ENCODE results near the gene SS18. TPM values are rescaled to one million over a fixed set of nuclear protein-coding genes. Genes with fewer than 3 reads are reported as not detected.

Gene SS18
- total RNA-seq, 2 donors from 2014 or later: 51.8 to 65.5 TPM

DNA sequence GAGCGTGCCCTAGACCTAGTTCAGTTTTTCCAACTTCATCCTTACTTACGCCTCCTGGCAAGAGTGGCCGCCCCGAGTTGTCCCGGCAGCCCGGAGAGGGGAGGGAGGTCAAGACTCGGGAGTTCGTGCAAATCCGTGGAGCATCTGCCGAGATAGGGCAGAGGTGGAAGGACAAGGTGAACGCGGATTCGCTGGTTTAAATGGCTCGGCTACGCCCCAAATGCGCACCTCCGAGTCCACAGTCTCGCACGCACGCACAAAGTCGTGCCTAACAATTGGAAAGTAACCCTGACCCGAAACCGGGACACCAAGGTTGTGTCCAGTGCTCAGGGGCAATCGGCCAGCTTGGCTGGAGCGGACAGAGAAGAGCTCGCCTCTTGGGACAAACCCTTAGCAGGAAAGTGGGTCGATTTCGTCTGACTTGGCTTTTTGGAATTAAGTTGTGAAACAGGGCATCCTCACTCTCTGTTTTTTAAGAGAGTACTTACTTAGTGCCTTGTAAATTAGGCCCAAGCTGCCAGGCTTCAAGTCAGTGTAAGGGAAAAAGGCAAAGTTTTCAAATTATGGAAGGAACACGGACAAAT, 726 bp upstream of the SS18 start:
- DNase-seq (no peak), ATAC-seq (peak; percentile 51)
- Mint-ChIP-seq H3K4me1 (peaks cover 18% of the 10 kb centered on the region), H3K27ac (peak overlapping the region; percentile 97), H3K4me3 (peak overlapping the region; percentile 92), H3K36me3 (ENCODE audit: low read depth) (no peaks in the 10 kb centered on the region), H3K27me3 (no peaks in the 10 kb centered on the region)
- no peaks in the 10 kb centered on the region for H3K9me3 ChIP-seq (ENCODE audit: control insufficient read depth, low read length, poor library complexity, severe bottlenecking)

DNA sequence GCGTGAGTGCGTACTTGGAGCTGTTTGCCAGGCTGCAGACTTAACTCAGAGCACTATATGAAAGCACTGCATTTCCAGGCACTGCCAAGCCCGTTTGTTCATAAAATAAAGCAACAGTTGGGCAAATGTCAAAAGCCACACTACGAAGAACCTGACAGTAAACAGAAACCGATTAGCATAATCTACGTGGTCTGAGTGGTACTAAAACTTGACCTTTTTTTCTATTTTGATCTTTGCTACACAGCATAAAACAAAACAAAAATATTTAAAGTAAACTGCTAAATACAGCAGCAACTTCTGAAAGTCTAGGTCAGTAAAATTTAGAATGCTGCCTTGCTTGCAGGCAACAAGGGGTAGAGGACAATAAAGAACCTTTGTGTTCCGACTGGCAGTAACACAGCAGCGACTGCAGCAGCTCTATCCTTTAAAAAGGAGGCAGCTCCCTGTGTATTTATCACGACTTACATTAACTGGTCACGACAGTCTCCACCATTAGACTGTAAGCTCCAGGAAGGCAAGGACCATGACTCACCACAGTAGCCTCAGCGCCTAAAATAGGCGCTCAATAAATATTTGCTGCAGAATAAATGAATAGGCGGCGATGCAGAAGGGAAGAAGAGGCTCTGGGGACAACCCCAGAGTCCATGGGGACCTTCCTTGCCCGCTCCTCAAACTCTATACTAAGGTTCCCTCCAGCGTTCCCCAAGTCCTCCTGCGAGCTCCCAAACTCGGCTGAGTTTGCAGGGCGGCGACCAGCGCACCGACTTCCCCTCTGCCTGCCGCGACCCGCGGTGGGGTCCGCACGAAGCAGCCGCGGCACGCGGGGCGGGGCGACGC, 902 bp downstream of the SS18 start:
- H3K4me3 Mint-ChIP-seq: peak overlapping the region; percentile 92
- no peak for DNase-seq

DNA sequence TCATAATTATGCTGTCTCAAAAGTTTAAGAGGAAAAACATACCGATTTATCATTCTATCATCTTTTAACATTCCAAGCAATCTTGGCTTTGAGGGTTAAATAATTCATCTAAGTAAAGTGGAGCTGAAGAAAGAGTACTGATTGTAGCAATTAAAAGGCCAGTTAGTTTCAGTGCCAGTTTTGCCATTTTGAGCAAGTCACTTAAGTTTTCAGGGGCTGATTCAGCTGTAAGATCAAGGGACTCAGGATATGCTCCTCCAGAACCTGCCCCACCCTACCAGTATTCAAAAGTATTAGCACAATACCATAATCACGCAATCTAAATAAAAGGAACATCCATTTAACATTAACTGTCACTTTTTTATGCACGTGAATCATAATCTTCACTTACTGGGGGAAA, 1.9 kb downstream of the SS18 start:
- H3K27me3 Mint-ChIP-seq: no peaks in the 10 kb centered on the region
- H3K4me1 Mint-ChIP-seq: peaks cover 24% of the 10 kb centered on the region
- no peaks in the 10 kb centered on the region for H3K9me3 ChIP-seq (ENCODE audit: control insufficient read depth, low read length, poor library complexity, severe bottlenecking)
- DNase-seq (no peak), ATAC-seq (no peak)
- H3K27ac Mint-ChIP-seq: peak overlapping the region; percentile 97
- no peaks in the 10 kb centered on the region for H3K36me3 Mint-ChIP-seq (ENCODE audit: low read depth)
- H3K4me3 Mint-ChIP-seq: peak overlapping the region; percentile 92

More for the DNA sequence above, 902 bp downstream of the SS18 start:
- ATAC-seq: no peak
- H3K4me1 Mint-ChIP-seq: peaks cover 18% of the 10 kb centered on the region
- H3K27me3 Mint-ChIP-seq: no peaks in the 10 kb centered on the region
- H3K27ac Mint-ChIP-seq: peak overlapping the region; percentile 97
- H3K9me3 ChIP-seq (ENCODE audit: control insufficient read depth, low read length, poor library complexity, severe bottlenecking): no peaks in the 10 kb centered on the region
- no peaks in the 10 kb centered on the region for H3K36me3 Mint-ChIP-seq (ENCODE audit: low read depth)

GRCh38 chr18:26086959-26087358, 3.5 kb downstream of the SS18 start:
- H3K4me3 Mint-ChIP-seq: no peak overlapping the region
- no peak overlapping the region for H3K27ac Mint-ChIP-seq
- no peak for ATAC-seq

DNA sequence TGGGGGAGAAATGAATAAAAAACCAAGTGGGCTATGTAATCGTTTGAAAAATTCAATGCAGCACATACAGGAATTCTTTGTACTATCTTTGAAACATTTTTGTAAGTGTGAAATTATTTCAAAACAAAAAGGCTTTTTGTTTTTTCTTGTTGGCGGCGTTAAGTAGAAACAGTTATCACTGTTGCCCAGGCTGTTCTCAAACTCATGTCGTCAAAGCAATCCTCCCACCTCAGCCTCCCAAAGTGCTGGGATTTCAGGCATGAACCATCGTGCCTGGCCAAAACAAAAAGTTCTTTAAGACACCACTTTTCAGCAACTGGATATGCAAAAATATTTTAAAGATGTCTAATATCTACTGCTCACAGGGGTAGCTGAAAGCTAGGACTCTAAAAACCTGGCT, 5.4 kb downstream of the SS18 start:
- Mint-ChIP-seq H3K27ac (no peak overlapping the region), H3K36me3 (ENCODE audit: low read depth) (peaks cover 2% of the 10 kb centered on the region), H3K4me1 (peaks cover 23% of the 10 kb centered on the region), H3K4me3 (no peak overlapping the region), H3K27me3 (no peaks in the 10 kb centered on the region)
- DNase-seq: no peak
- ATAC-seq: no peak
- H3K9me3 ChIP-seq (ENCODE audit: control insufficient read depth, low read length, poor library complexity, severe bottlenecking): no peaks in the 10 kb centered on the region

More at GRCh38 chr18:26086959-26087358, 3.5 kb downstream of the SS18 start:
- H3K4me1 Mint-ChIP-seq: peaks cover 24% of the 10 kb centered on the region
- no peaks in the 10 kb centered on the region for H3K9me3 ChIP-seq (ENCODE audit: control insufficient read depth, low read length, poor library complexity, severe bottlenecking)
- no peak for DNase-seq
- H3K27me3 Mint-ChIP-seq: no peaks in the 10 kb centered on the region
- no peaks in the 10 kb centered on the region for H3K36me3 Mint-ChIP-seq (ENCODE audit: low read depth)

DNA sequence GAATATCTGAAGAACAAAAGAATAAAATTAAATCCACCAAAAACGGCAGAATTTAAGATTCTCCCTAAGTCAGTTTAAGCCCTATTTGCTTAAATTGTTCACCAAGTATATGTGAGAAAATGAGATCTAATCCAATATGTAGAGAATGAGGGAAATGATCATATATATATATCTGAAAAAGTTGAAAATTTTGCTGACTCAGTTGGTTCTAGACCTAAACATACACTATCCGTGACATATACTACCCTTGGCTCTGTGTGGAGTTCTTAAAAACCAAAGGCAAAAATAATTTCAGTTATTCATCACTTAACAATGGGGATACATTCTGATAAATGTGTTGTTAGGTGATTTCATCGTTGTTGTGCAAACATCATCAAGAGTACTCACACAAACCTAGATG, 7.3 kb downstream of the SS18 start:
- no peaks in the 10 kb centered on the region for H3K27me3 Mint-ChIP-seq
- no peak overlapping the region for H3K27ac Mint-ChIP-seq
- H3K4me1 Mint-ChIP-seq: peaks cover 15% of the 10 kb centered on the region
- peaks cover 2% of the 10 kb centered on the region for H3K36me3 Mint-ChIP-seq (ENCODE audit: low read depth)
- H3K4me3 Mint-ChIP-seq: no peak overlapping the region
- ATAC-seq (no peak), DNase-seq (no peak)
- no peaks in the 10 kb centered on the region for H3K9me3 ChIP-seq (ENCODE audit: control insufficient read depth, low read length, poor library complexity, severe bottlenecking)

GRCh38 chr18:26082475-26082874, 7.9 kb downstream of the SS18 start:
- ATAC-seq: no peak
- no peaks in the 10 kb centered on the region for H3K27me3 Mint-ChIP-seq

DNA sequence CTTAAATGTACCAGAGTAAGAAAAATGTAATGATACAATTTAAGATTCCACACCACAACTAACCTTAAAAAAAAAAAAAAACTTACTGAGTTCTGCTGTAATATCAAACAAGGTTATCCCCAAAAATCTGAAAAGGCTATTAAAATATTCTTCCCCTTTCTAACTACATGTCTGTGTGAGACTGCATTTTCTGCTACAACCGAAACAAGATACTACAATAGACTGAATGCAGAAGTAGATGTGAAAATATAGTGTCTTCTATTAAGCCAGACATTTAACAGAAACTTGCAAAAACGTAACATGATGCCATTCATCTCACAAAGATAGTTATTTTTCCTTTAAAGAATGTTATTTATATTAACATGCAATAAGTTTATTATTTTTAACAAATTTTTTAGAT, 16.2 kb downstream of the SS18 start:
- peaks cover 6% of the 10 kb centered on the region for H3K36me3 Mint-ChIP-seq (ENCODE audit: low read depth)
- H3K9me3 ChIP-seq (ENCODE audit: control insufficient read depth, low read length, poor library complexity, severe bottlenecking): no peaks in the 10 kb centered on the region
- H3K4me3 Mint-ChIP-seq: no peak overlapping the region
- no peak overlapping the region for H3K27ac Mint-ChIP-seq
- no peaks in the 10 kb centered on the region for H3K27me3 Mint-ChIP-seq
- no peak for DNase-seq
- ATAC-seq: no peak
- H3K4me1 Mint-ChIP-seq: peaks cover 11% of the 10 kb centered on the region

More at GRCh38 chr18:26082475-26082874, 7.9 kb downstream of the SS18 start:
- Mint-ChIP-seq H3K4me1 (peaks cover 15% of the 10 kb centered on the region), H3K27ac (no peak overlapping the region), H3K36me3 (ENCODE audit: low read depth) (peaks cover 2% of the 10 kb centered on the region), H3K4me3 (no peak overlapping the region)
- no peaks in the 10 kb centered on the region for H3K9me3 ChIP-seq (ENCODE audit: control insufficient read depth, low read length, poor library complexity, severe bottlenecking)
- DNase-seq: no peak

GRCh38 chr18:26073758-26074157, 16.7 kb downstream of the SS18 start:
- Mint-ChIP-seq H3K4me1 (peaks cover 11% of the 10 kb centered on the region), H3K36me3 (ENCODE audit: low read depth) (peaks cover 6% of the 10 kb centered on the region), H3K27me3 (no peaks in the 10 kb centered on the region), H3K4me3 (no peak overlapping the region), H3K27ac (no peak overlapping the region)
- DNase-seq (no peak), ATAC-seq (no peak)
- no peaks in the 10 kb centered on the region for H3K9me3 ChIP-seq (ENCODE audit: control insufficient read depth, low read length, poor library complexity, severe bottlenecking)

- Mint-ChIP-seq H3K4me1 (peaks cover 16% of the 10 kb centered on the region), H3K27me3 (no peaks in the 10 kb centered on the region)
Measured at GRCh38 chr18:26071725-26072124, 18.7 kb downstream of the SS18 start.

DNA sequence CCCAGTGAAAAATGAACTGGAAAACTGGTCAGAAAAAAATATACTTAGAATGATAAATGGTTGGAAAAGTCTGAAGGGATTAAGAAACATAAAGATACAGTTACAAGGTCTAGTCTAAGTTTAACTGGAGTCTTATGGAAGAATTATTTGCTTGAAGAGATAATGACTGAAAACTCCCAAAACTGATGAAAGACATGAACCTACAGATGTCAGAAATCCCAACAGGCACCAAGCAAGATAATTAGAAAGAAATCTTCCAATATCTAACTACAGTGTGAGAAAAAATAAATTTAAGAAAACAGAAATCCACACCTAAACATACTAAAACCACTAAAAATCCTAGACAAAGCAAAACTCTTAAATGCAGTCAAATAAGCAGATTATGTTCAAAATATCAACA, 19.4 kb downstream of the SS18 start:
- H3K36me3 Mint-ChIP-seq (ENCODE audit: low read depth): peaks cover 14% of the 10 kb centered on the region
- H3K4me3 Mint-ChIP-seq: no peak overlapping the region
- no peak overlapping the region for H3K27ac Mint-ChIP-seq
- DNase-seq (no peak), ATAC-seq (no peak)
- peaks cover 18% of the 10 kb centered on the region for H3K4me1 Mint-ChIP-seq
- H3K27me3 Mint-ChIP-seq: no peaks in the 10 kb centered on the region
- H3K9me3 ChIP-seq (ENCODE audit: control insufficient read depth, low read length, poor library complexity, severe bottlenecking): no peaks in the 10 kb centered on the region

More at GRCh38 chr18:26071725-26072124, 18.7 kb downstream of the SS18 start:
- Mint-ChIP-seq H3K4me3 (no peak overlapping the region), H3K36me3 (ENCODE audit: low read depth) (peaks cover 9% of the 10 kb centered on the region), H3K27ac (no peak overlapping the region)
- no peaks in the 10 kb centered on the region for H3K9me3 ChIP-seq (ENCODE audit: control insufficient read depth, low read length, poor library complexity, severe bottlenecking)
- ATAC-seq (no peak), DNase-seq (no peak)

GRCh38 chr18:26059357-26059756, 31.1 kb downstream of the SS18 start:
- H3K9me3 ChIP-seq (ENCODE audit: control insufficient read depth, low read length, poor library complexity, severe bottlenecking): no peaks in the 10 kb centered on the region
- Mint-ChIP-seq H3K36me3 (ENCODE audit: low read depth) (peaks cover 11% of the 10 kb centered on the region), H3K4me1 (peaks cover 13% of the 10 kb centered on the region), H3K4me3 (no peak overlapping the region), H3K27me3 (no peaks in the 10 kb centered on the region), H3K27ac (peak overlapping the region; percentile 86)
- DNase-seq (no peak), ATAC-seq (no peak)

- no peak for DNase-seq
- Mint-ChIP-seq H3K4me3 (no peak overlapping the region), H3K36me3 (ENCODE audit: low read depth) (peaks cover 11% of the 10 kb centered on the region), H3K27me3 (no peaks in the 10 kb centered on the region), H3K27ac (peak overlapping the region; percentile 56), H3K4me1 (peaks cover 13% of the 10 kb centered on the region)
- no peak for ATAC-seq
- H3K9me3 ChIP-seq (ENCODE audit: control insufficient read depth, low read length, poor library complexity, severe bottlenecking): no peaks in the 10 kb centered on the region
Measured at GRCh38 chr18:26057344-26057773, 33.1 kb downstream of the SS18 start.

Data from T-helper 17 cell (primary cell).